Nephron (organoid): ENCODE data around the gene BLOC1S2.
"Not testable (repeated sequence)": the region's sequence is repeated elsewhere in the genome, so short reads cannot be mapped to it uniquely, and the experiment has no call there.

Source experiments
- H3K27ac Mint-ChIP-seq, 3 experiments: 2 replicates each; pipeline ENCODE4 v1.8.0; 2020; ENCODE audit warnings: mixed read lengths in 3 of 3, mild to moderate bottlenecking in 2 of 3, moderate library complexity in 1 of 3
- H3K27me3 Mint-ChIP-seq: 2 replicates; pipeline ENCODE4 v1.8.0; 2021; ENCODE audit warnings: low read depth, mild to moderate bottlenecking, moderate library complexity, mixed read lengths
- H3K36me3 Mint-ChIP-seq: 2 replicates; pipeline ENCODE4 v1.8.0; 2020; ENCODE audit warnings: low read depth, mixed read lengths
- H3K4me1 Mint-ChIP-seq: 2 replicates; pipeline ENCODE4 v1.8.0; 2020; ENCODE audit warnings: mixed read lengths
- H3K4me3 Mint-ChIP-seq, 3 experiments: 2 replicates each; pipeline ENCODE4 v1.8.0; 2020; ENCODE audit warnings: mild to moderate bottlenecking in 3 of 3, mixed read lengths in 3 of 3, moderate library complexity in 2 of 3
- H3K9me3 Mint-ChIP-seq: 2 replicates; pipeline ENCODE4 v1.8.0; 2020; ENCODE audit warnings: mixed read lengths
- CTCF ChIP-seq, 3 experiments: fragments of 200-600 bp; sonication (generic); IDR thresholded peaks; one replicate each; pipeline ENCODE4 v1.5.0; 2021; ENCODE audit warnings: antibody characterized with exemption in 3 of 3; ENCODE audit not compliant: unreplicated experiment in 3 of 3

BLOC1S2 gene

DNA sequence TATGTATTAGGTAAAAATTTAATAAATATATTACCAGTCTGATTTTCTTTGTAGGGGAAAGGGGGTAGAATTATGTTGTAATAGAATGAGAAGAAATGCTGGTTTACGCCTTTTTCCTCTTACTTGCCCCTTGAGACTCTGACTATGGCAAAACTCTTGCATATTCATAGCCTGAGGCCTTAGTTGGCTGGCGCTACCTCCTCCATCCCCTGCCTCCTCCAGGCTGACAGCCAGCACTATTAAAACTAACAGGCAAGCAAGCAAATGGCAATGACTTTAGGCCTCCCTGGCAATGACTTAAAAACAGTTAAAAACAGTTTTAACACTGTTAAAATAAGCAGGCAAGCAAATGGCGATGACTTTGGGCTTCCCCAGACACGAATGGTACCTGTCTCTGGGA is 29.1 kb upstream of the BLOC1S2 start:
- no peak overlapping the region for H3K4me3 Mint-ChIP-seq
- H3K36me3 Mint-ChIP-seq, result no peaks in the 10 kb centered on the region
- TF ChIP-seq CTCF (IDR thresholded peaks at IDR 0.05; ENCODE audit: unreplicated experiment in 3 of 3), result no peak
- peaks cover 79% of the 10 kb centered on the region for H3K27me3 Mint-ChIP-seq
- H3K27ac Mint-ChIP-seq, result no peak overlapping the region
- H3K4me1 Mint-ChIP-seq, result no peaks in the 10 kb centered on the region
- no peaks in the 10 kb centered on the region for H3K9me3 Mint-ChIP-seq

DNA sequence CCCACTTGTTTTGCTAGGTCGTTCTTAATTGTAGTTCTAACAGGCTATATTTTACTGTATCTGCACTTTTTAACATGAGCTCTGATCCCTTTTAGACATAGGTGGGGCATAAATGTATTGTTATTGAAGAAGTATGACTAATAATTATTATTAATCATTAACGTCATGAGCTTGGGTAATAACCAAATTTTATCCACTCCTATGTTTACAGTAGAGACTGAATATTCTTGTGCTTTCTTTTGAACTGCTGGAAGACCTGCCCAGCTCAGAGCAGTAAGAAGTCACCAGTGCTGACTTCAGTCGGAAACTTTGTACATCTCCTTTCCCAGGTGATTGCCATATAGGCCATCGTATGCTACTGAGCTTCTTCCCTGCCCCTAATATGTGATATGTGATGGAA is 24.8 kb upstream of the BLOC1S2 start:
- Mint-ChIP-seq H3K4me3 (no peak overlapping the region), H3K27me3 (peaks cover 64% of the 10 kb centered on the region), H3K27ac (no peak overlapping the region), H3K36me3 (no peaks in the 10 kb centered on the region), H3K4me1 (no peaks in the 10 kb centered on the region), H3K9me3 (no peaks in the 10 kb centered on the region)
- no peak for TF ChIP-seq CTCF (IDR thresholded peaks at IDR 0.05; ENCODE audit: unreplicated experiment in 3 of 3)

DNA sequence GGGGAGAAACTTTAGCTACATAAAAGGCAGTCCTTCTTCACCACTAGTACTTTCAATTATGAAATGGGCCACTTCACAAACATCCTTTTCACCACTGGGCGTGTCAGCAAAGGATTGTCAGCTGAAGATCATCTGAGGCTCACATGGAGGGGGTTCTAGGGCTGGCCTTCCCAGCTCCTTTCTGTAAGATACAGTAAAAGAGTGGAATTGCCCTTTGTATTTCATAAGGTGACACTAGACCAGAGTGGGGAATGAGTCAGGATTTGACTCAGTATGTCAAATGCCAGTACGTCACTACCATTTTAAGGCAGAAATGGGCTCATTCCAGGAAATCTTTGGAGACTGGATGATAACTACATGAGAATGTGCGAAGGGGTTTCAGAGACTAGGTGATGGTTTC is 21.2 kb upstream of the BLOC1S2 start:
- H3K27me3 Mint-ChIP-seq, result peaks cover 62% of the 10 kb centered on the region
- H3K9me3 Mint-ChIP-seq, result no peaks in the 10 kb centered on the region

GRCh38 chr10:100306861-100307260 is 20.4 kb upstream of the BLOC1S2 start:
- Mint-ChIP-seq H3K9me3 (no peaks in the 10 kb centered on the region), H3K36me3 (no peaks in the 10 kb centered on the region), H3K27ac (no peak overlapping the region), H3K4me1 (no peaks in the 10 kb centered on the region), H3K4me3 (no peak overlapping the region), H3K27me3 (peaks cover 61% of the 10 kb centered on the region)
- no peak for TF ChIP-seq CTCF (IDR thresholded peaks at IDR 0.05; ENCODE audit: unreplicated experiment in 3 of 3)

More for the DNA sequence above, 21.2 kb upstream of the BLOC1S2 start:
- Mint-ChIP-seq H3K4me3 (no peak overlapping the region), H3K36me3 (no peaks in the 10 kb centered on the region), H3K4me1 (no peaks in the 10 kb centered on the region), H3K27ac (no peak overlapping the region)
- no peak for TF ChIP-seq CTCF (IDR thresholded peaks at IDR 0.05; ENCODE audit: unreplicated experiment in 3 of 3)

- Mint-ChIP-seq H3K9me3 (no peaks in the 10 kb centered on the region), H3K36me3 (no peaks in the 10 kb centered on the region), H3K4me3 (no peak overlapping the region), H3K27me3 (peaks cover 58% of the 10 kb centered on the region), H3K4me1 (no peaks in the 10 kb centered on the region), H3K27ac (no peak overlapping the region)
- no peak for TF ChIP-seq CTCF (IDR thresholded peaks at IDR 0.05; ENCODE audit: unreplicated experiment in 3 of 3)
These were observed 17.9 kb upstream of the BLOC1S2 start for GRCh38 chr10:100304414-100304813.

- peak; percentile 59 to 70 (median 64) for TF ChIP-seq CTCF (IDR thresholded peaks at IDR 0.05; ENCODE audit: unreplicated experiment in 3 of 3)
- no peaks in the 10 kb centered on the region for H3K9me3 Mint-ChIP-seq
- H3K4me1 Mint-ChIP-seq, result no peaks in the 10 kb centered on the region
- no peak overlapping the region for H3K4me3 Mint-ChIP-seq
- no peaks in the 10 kb centered on the region for H3K36me3 Mint-ChIP-seq
- H3K27me3 Mint-ChIP-seq, result peaks cover 61% of the 10 kb centered on the region
- H3K27ac Mint-ChIP-seq, result no peak overlapping the region
These were observed 17.3 kb upstream of the BLOC1S2 start for GRCh38 chr10:100303724-100304319.

GRCh38 chr10:100301123-100301522 is 14.6 kb upstream of the BLOC1S2 start:
- peak overlapping the region in 1 of 3 experiments; percentile 4 for H3K27ac Mint-ChIP-seq
- H3K36me3 Mint-ChIP-seq, H3K4me1 Mint-ChIP-seq, H3K4me3 Mint-ChIP-seq, H3K9me3 Mint-ChIP-seq: not testable (repeated sequence)
- peaks cover 58% of the 10 kb centered on the region for H3K27me3 Mint-ChIP-seq
